HG03460 (cell line): ENCODE results near the gene GHDC.
"Not testable (repeated sequence)": the region's sequence is repeated elsewhere in the genome, so short reads cannot be mapped to it uniquely, and the experiment has no call there.

ENCODE experiments used
- ATAC-seq: cut with Tn5 transposase; IDR thresholded peaks from one replicate; pipeline ENCODE4 v1.9.1; 2021; ENCODE audit not compliant: unreplicated experiment

Gene GHDC

GRCh38 chr17:42202696-42203095, 8.4 kb upstream of the GHDC start:
- ATAC-seq = no peak

- no peak for ATAC-seq
Observed at GRCh38 chr17:42202159-42202558, 7.9 kb upstream of the GHDC start.

GRCh38 chr17:42201458-42201772, 7.1 kb upstream of the GHDC start:
- ATAC-seq = no peak

DNA sequence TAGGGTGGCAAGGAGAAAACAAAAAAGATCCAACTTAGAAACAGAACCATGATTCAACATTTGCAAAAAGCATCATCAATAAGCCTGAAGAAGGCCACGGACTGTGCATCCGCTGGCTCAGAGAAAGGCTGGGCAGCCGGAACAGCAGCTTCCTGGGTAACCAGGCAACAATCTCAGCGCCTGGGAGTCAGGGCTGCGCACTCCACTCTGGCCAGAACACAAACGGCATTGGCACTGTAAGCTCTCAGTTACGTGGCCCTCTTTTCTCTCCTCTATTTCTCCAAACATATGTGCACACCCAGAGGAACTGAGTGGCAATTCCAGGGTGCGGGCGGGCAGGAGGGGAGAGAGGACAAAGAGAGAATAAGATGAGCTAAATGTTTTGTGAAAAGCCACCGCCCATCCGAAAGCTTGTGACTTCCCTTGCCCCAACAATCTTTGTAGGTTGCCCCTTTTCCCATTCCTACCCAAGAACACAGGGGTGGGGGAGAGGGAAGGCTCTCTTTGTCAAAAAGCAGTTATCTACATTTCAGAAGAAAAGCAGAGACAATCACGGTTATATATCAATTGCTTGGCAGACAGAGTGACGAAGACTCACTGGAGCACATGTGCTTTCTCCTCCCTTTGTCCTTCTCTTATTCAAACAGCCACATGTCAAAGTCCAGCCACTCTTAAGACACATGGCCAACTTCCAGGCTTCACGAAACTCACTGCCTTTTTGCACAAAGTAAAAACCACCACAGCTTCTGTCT, 6.6 kb upstream of the GHDC start:
- ATAC-seq = no peak

DNA sequence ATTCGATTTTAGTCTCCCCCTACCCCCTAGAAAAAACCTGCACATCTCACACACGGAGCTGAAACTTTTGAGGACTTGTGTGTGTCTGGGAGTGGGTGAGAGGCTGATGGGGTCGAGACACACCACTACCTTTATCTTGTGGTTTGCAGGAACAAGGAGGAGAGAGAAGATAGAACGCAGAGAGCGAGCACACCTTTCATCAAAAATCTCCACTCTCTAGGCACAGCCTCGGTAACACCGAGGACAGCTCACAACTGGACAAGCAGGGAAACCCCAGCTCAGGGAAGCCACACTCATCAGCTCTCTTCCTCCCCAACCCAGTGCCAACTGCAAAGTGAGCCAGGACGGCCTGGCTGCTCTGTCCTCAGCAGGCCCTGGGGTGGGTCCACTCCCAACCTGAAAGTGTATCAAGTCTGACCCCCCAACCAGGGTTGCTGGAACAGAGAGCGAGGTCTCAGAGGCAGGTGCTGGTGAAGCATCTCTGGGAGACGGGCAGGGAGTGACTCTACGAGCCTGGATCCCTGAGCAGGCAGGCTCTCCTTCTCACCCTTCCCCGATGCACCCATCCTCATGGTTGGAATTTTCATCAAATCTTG, 5.2 kb upstream of the GHDC start:
- ATAC-seq = no peak

DNA sequence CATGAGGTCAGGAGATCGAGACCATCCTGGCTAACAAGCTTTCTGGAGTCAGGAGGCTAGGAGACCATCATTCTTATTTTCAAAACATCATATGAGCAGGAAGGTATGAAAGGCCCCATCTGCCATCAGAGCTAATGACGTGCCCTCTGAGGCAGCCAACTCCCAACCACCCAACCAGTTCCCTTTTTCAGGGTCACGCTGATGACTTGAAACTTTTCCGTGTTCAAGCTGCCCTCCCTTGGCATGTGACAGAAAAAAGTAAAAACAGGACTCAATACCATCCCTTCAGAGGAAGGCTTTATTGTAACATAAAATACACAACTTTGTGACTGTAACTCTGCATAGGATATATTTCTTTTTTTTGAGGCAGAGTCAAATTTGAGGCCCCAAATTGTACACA, 4.6 kb upstream of the GHDC start:
- no peak for ATAC-seq

- ATAC-seq = no peak
Observed at GRCh38 chr17:42197564-42198156, 3.4 kb upstream of the GHDC start.

DNA sequence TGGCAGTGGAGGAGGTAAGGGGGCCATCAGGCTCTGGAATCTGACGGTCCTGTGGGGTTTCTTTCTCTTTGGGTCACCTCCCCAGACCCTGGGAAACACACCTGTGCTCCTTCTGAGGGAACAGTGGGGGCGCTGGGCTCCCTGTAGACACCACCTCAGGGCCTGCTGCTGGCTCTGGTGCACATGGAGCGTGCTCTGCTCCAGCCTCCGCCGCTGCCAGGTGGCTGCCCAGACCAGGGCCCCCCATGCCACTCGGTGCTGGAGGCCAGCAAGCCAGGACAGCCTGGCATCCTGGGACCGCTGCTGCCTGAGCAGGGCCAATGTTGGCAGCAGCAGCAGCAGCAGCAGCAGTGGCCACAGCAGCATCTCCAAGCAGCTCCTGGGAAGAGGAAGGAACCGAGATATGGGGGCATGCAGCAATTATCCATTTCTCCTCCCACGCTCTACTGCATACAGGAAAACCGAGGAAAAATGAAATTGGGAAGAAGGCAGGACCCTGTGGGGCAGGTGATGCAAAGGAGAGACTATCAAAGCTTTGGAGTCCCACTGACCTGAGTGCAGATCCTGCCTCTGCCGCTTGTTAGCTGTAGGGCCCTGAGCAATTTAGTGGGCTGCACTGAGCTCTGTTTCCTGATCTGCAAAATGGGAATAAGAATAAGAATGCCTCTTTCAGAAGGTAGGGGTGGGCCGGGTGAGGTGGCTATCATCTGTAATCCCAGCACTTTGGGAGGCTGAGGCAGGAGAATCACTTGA, 902 bp downstream of the GHDC start:
- ATAC-seq = no peak

GRCh38 chr17:42192189-42193126, 1.8 kb downstream of the GHDC start:
- ATAC-seq = no peak

GRCh38 chr17:42191275-42191608, 3.1 kb downstream of the GHDC start:
- no peak for ATAC-seq

GRCh38 chr17:42190491-42191274, 3.6 kb downstream of the GHDC start:
- no peak for ATAC-seq

DNA sequence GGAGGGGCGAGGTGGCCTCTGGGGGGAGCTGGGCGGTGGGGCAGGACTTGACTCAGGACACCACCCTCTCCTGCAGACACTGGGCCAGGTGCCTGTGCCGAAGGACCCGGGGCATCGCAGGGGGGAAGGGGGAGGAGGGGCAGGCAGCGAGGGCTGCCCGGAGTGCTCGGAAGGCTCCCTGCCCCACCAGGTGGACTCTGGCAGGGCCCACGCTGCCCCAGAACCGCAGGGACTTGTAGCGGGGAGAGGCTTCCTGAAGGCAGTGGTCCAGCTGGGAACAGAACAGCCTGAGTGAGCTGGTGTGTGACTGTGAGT, 4.7 kb downstream of the GHDC start:
- ATAC-seq = no peak

DNA sequence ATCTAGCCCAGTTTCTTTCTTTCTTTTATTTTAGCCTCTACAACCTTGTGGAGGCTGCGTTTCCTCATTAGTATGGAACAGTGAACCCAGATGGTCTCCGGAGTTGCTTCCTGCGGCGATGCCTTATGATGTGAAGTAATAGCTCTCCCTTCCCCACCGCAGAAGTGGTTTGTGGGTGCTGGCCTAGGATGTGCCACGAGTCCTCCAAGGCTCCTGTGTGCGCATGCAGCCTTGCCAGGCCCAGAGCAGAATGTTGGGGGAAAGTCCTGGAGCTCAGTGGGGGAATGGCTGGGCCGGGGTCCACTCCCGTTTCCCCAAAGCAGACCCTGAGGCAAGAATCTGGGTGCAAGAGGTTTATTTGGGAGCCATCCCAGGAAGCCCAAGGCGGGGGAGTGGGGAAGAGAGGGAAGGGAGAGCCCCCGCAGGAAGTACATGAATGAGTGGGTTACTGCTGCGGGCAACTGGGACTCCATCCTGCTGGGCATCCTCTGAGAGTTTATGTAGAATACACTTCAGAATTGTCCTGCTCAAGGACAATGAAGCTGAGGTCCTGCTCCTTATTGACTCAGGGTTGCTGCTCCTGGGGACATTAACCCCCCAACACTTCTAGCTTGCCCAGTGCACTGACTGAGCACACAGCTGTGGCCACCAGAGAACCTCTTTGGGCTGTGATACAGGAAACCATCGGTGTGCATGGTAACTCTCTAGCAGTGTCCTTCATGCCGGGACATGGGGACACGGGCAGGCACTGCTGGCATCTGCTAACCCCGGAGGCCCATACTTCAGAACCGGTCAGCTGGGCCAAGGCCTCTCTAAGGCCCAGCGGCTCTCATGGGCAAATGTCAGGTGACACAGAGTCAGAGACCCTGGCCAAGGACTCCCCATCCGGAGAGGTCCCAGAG, 5.3 kb downstream of the GHDC start:
- no peak for ATAC-seq

DNA sequence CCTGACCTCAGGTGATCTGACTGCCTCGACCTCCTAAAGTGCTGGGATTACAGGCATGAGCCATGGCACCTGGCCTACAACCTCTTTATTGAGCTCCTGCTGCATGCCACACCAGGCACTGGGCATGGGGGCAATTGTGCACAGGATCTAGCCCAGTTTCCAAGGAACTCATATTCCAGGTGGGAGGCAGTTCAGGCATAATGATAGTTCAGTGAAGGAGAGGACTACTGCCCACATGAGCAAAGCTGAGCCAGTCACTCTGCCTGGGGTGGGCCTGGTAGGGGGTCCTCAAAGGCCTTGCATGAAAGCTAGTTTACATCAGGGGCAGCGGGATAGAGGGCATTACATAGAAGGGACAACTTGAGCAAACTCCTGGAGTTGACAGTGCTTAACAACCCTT, 6.5 kb downstream of the GHDC start:
- ATAC-seq = no peak

- ATAC-seq = not testable (repeated sequence)
Observed at GRCh38 chr17:42186191-42186590, 8.1 kb downstream of the GHDC start.

- ATAC-seq = no peak
Observed at GRCh38 chr17:42185621-42185930, 8.7 kb downstream of the GHDC start.

GRCh38 chr17:42184713-42185620, 9.3 kb downstream of the GHDC start, which contains the start of gene HCRT:
HCRT (minus strand) TSS chr17:42185452; CDS start chr17:42185365, 87 bp downstream.
- no peak for ATAC-seq
